SK-N-SH treated with all-trans-retinoic acid at 6 μM for 48 hours (cell line): ENCODE data around the gene PDE7B.

Source experiments
- ATAC-seq: fragments of 200-7000 bp; cut with Tn5 transposase; 3 replicates; pipeline ENCODE4 v1.9.1; 2020; ENCODE audit warnings: mild to moderate bottlenecking, moderate library complexity
- ARNTL ChIP-seq: fragments of 450-650 bp; formaldehyde crosslinking; IDR thresholded peaks from 2 replicates; pipeline ENCODE4 v1.5.0; 2020; ENCODE audit warnings: low read depth, mild to moderate bottlenecking, moderate library complexity, borderline replicate concordance
- BACH2 ChIP-seq: fragments of 250-450 bp; sonication (Bioruptor Pico); IDR thresholded peaks from 2 replicates; pipeline ENCODE4 v1.9.0; 2021; ENCODE audit warnings: mild to moderate bottlenecking, borderline replicate concordance
- CSRNP3 ChIP-seq: fragments of 250-450 bp; sonication (Bioruptor Pico); IDR thresholded peaks from 2 replicates; pipeline ENCODE4 v1.5.1; 2021; ENCODE audit warnings: mild to moderate bottlenecking, moderate library complexity
- ISL1 ChIP-seq: fragments of 250-450 bp; sonication (Bioruptor Pico); IDR thresholded peaks from 2 replicates; pipeline ENCODE4 v2.1.2; 2022; ENCODE audit warnings: mild to moderate bottlenecking, moderate library complexity
- OSR1 ChIP-seq: fragments of 250-450 bp; sonication (Bioruptor Pico); IDR thresholded peaks from 2 replicates; pipeline ENCODE4 v1.8.0; 2022; ENCODE audit warnings: moderate library complexity, mild to moderate bottlenecking, inconsistent platforms
- PATZ1 ChIP-seq: fragments of 250-450 bp; sonication (Bioruptor Pico); IDR thresholded peaks from 2 replicates; pipeline ENCODE4 v1.8.0; 2020; ENCODE audit warnings: mild to moderate bottlenecking, moderate library complexity, borderline replicate concordance
- POU6F1 ChIP-seq: fragments of 250-450 bp; sonication (Bioruptor Pico); IDR thresholded peaks from 2 replicates; pipeline ENCODE4 v1.8.0; 2021; ENCODE audit warnings: low read depth, mild to moderate bottlenecking, moderate library complexity, borderline replicate concordance
- PPARA ChIP-seq: fragments of 250-450 bp; sonication (Bioruptor Pico); IDR thresholded peaks from 2 replicates; pipeline ENCODE4 v1.5.0; 2020; ENCODE audit warnings: mild to moderate bottlenecking, borderline replicate concordance
- RARB ChIP-seq: fragments of 250-450 bp; sonication (Bioruptor Pico); IDR thresholded peaks from 2 replicates; pipeline ENCODE4 v1.8.0; 2021; ENCODE audit warnings: mild to moderate bottlenecking, moderate library complexity
- SNAI2 ChIP-seq: fragments of 250-450 bp; sonication (Bioruptor Pico); IDR thresholded peaks from 2 replicates; pipeline ENCODE4 v1.5.0; 2020; ENCODE audit warnings: mild to moderate bottlenecking, moderate library complexity
- TCF4 ChIP-seq: fragments of 250-450 bp; sonication (Bioruptor Pico); IDR thresholded peaks from 2 replicates; pipeline ENCODE4 v1.8.0; 2021; ENCODE audit warnings: mild to moderate bottlenecking, moderate library complexity, borderline replicate concordance
- TOX ChIP-seq: fragments of 250-450 bp; sonication (Bioruptor Pico); IDR thresholded peaks from 2 replicates; pipeline ENCODE4 v1.8.0; 2021; ENCODE audit warnings: mild to moderate bottlenecking, moderate library complexity, borderline replicate concordance
- ZC3H10 ChIP-seq: fragments of 250-450 bp; sonication (Bioruptor Pico); IDR thresholded peaks from 2 replicates; pipeline ENCODE4 v1.5.1; 2021; ENCODE audit warnings: mild to moderate bottlenecking, moderate library complexity
- ZFP3 ChIP-seq: fragments of 250-450 bp; sonication (Bioruptor Pico); IDR thresholded peaks from 2 replicates; pipeline ENCODE4 v1.5.0; 2020; ENCODE audit warnings: mild to moderate bottlenecking, moderate library complexity
- ZFP30 ChIP-seq: fragments of 450-650 bp; formaldehyde crosslinking; IDR thresholded peaks from 2 replicates; pipeline ENCODE4 v1.5.0; 2022; ENCODE audit warnings: mild to moderate bottlenecking, moderate library complexity
- ZNF565 ChIP-seq: fragments of 450-650 bp; formaldehyde crosslinking; conservative IDR thresholded peaks from 2 replicates; pipeline ENCODE4 v1.5.0; 2020; ENCODE audit warnings: low read depth, mild to moderate bottlenecking, moderate library complexity
- ZNF70 ChIP-seq: fragments of 450-650 bp; formaldehyde crosslinking; IDR thresholded peaks from 2 replicates; pipeline ENCODE4 v1.5.0; 2020; ENCODE audit warnings: mild to moderate bottlenecking, moderate library complexity
- ZNF8 ChIP-seq: fragments of 450-650 bp; formaldehyde crosslinking; IDR thresholded peaks from 2 replicates; pipeline ENCODE4 v1.5.0; 2020; ENCODE audit warnings: mild to moderate bottlenecking, moderate library complexity
- TF ChIP-seq, protein P1 (sequence below): fragments of 250-450 bp; sonication (Bioruptor Pico); IDR thresholded peaks from 2 replicates; pipeline ENCODE4 v1.5.0; 2020; ENCODE audit warnings: mild to moderate bottlenecking, moderate library complexity

The PDE7B gene

GRCh38 chr6:135983093-135983492 lies 131.6 kb downstream of the PDE7B start (continued):
- TF ChIP-seq PATZ1 (CRISPR knock-in tag): no peak
- TF ChIP-seq OSR1 (CRISPR knock-in tag): no peak
- TF ChIP-seq, protein P1, sequence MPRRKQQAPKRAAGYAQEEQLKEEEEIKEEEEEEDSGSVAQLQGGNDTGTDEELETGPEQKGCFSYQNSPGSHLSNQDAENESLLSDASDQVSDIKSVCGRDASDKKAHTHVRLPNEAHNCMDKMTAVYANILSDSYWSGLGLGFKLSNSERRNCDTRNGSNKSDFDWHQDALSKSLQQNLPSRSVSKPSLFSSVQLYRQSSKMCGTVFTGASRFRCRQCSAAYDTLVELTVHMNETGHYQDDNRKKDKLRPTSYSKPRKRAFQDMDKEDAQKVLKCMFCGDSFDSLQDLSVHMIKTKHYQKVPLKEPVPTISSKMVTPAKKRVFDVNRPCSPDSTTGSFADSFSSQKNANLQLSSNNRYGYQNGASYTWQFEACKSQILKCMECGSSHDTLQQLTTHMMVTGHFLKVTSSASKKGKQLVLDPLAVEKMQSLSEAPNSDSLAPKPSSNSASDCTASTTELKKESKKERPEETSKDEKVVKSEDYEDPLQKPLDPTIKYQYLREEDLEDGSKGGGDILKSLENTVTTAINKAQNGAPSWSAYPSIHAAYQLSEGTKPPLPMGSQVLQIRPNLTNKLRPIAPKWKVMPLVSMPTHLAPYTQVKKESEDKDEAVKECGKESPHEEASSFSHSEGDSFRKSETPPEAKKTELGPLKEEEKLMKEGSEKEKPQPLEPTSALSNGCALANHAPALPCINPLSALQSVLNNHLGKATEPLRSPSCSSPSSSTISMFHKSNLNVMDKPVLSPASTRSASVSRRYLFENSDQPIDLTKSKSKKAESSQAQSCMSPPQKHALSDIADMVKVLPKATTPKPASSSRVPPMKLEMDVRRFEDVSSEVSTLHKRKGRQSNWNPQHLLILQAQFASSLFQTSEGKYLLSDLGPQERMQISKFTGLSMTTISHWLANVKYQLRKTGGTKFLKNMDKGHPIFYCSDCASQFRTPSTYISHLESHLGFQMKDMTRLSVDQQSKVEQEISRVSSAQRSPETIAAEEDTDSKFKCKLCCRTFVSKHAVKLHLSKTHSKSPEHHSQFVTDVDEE (CRISPR knock-in tag): no peak
- TF ChIP-seq SNAI2 (CRISPR knock-in tag): no peak
- TF ChIP-seq RARB (CRISPR knock-in tag): no peak
- TF ChIP-seq PPARA (CRISPR knock-in tag): no peak
- TF ChIP-seq TOX (CRISPR knock-in tag): no peak
- no peak for TF ChIP-seq ISL1 (CRISPR knock-in tag)

- ATAC-seq: no peak
- TF ChIP-seq ZNF565 (no peak), CSRNP3 (CRISPR knock-in tag) (no peak), PATZ1 (CRISPR knock-in tag) (no peak), TOX (CRISPR knock-in tag) (no peak)
- TF ChIP-seq, all 23 proteins: peak for 0
Observed at GRCh38 chr6:135983718-135984343, 132.3 kb downstream of the PDE7B start.

DNA sequence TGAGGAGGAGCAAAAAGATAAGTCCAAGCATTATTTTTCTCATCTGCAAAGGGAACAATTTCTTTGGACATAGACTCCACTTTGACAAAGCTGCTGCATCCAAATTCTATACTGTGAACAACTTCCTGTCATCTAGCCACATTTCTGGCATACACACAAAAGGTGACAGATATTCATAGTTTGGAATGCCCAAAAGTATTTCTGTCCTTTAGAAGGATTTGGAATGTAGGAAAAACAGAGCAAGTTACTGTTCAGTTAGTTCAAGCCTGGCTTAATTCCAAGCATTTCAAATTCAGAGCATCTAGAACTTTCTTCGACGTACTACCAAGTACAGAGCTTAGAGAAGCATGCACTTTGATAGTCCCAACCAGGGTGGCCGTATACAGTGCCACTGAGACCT lies 134.0 kb downstream of the PDE7B start:
- ATAC-seq: no peak; the same call in 2 of the 3 replicates
- TF ChIP-seq ZFP3 (CRISPR knock-in tag) (no peak), TOX (CRISPR knock-in tag) (no peak), TCF4 (CRISPR knock-in tag) (no peak), ZNF70 (CRISPR knock-in tag) (no peak), RARB (CRISPR knock-in tag) (no peak), ZNF8 (CRISPR knock-in tag) (no peak), ZC3H10 (CRISPR knock-in tag) (no peak), POU6F1 (CRISPR knock-in tag) (no peak), BACH2 (CRISPR knock-in tag) (no peak), PATZ1 (CRISPR knock-in tag) (no peak), ZFP30 (CRISPR knock-in tag) (no peak), OSR1 (CRISPR knock-in tag) (no peak), ARNTL (CRISPR knock-in tag) (no peak), ISL1 (CRISPR knock-in tag) (no peak)
- TF ChIP-seq, protein P1 (CRISPR knock-in tag): no peak
